Activated CD4-positive, alpha-beta T cell treated with anti-CD3 and anti-CD28 coated beads, Interleukin-2, Interleukin-4, amounts not matched to agents 100 ng/mL and 50 ng/mL, durations not matched to agents 16 hours and 8 hours (primary cell): ENCODE measurements around the gene NFAT5.
"Not testable (repeated sequence)": the region's sequence is repeated elsewhere in the genome, so short reads cannot be mapped to it uniquely, and the experiment has no call there.

Source experiments
- DNase-seq: peaks from one replicate; pipeline ENCODE4 v3.0.0-alpha.2; 2020; ENCODE audit warnings: low spot score

The NFAT5 gene

GRCh38 chr16:69595127-69596036, 29.6 kb downstream of the NFAT5 start:
- no peak for DNase-seq

GRCh38 chr16:69596801-69597200, 31.0 kb downstream of the NFAT5 start:
- DNase-seq = no peak

GRCh38 chr16:69598045-69598444, 32.3 kb downstream of the NFAT5 start:
- DNase-seq = no peak

- DNase-seq = no peak
Observed at GRCh38 chr16:69599731-69600130, 34.0 kb downstream of the NFAT5 start.

GRCh38 chr16:69600202-69600601, 34.4 kb downstream of the NFAT5 start:
- DNase-seq = no peak

GRCh38 chr16:69601250-69601649, 35.5 kb downstream of the NFAT5 start:
- DNase-seq = no peak

- no peak for DNase-seq
Observed at GRCh38 chr16:69606985-69607384, 41.2 kb downstream of the NFAT5 start.

GRCh38 chr16:69607674-69608073, 41.9 kb downstream of the NFAT5 start:
- DNase-seq = no peak

GRCh38 chr16:69610356-69610755, 44.6 kb downstream of the NFAT5 start:
- no peak for DNase-seq

- no peak for DNase-seq
Observed at GRCh38 chr16:69611103-69611640, 45.4 kb downstream of the NFAT5 start.

- DNase-seq = no peak
Observed at GRCh38 chr16:69613378-69614154, 47.8 kb downstream of the NFAT5 start.

GRCh38 chr16:69615528-69615927, 49.8 kb downstream of the NFAT5 start:
- no peak for DNase-seq

GRCh38 chr16:69616082-69616481, 50.3 kb downstream of the NFAT5 start:
- DNase-seq = no peak

- no peak for DNase-seq
Observed at GRCh38 chr16:69618307-69618706, 52.5 kb downstream of the NFAT5 start.

GRCh38 chr16:69618721-69619120, 53.0 kb downstream of the NFAT5 start:
- DNase-seq = no peak

GRCh38 chr16:69619514-69619913, 53.7 kb downstream of the NFAT5 start:
- DNase-seq = no peak

GRCh38 chr16:69620573-69620972, 54.8 kb downstream of the NFAT5 start:
- DNase-seq = no peak

- no peak for DNase-seq
Observed at GRCh38 chr16:69621225-69621624, 55.5 kb downstream of the NFAT5 start.

GRCh38 chr16:69626256-69626655, 60.5 kb downstream of the NFAT5 start:
- no peak for DNase-seq

- no peak for DNase-seq
Observed at GRCh38 chr16:69632828-69633227, 67.1 kb downstream of the NFAT5 start.

- no peak for DNase-seq
Observed at GRCh38 chr16:69633375-69633774, 67.6 kb downstream of the NFAT5 start.

GRCh38 chr16:69636563-69637146, 70.9 kb downstream of the NFAT5 start:
- DNase-seq = not testable (repeated sequence)
